ENCODE measurements around the gene MEIOB.
"Not testable (repeated sequence)": the region's sequence is repeated elsewhere in the genome, so short reads cannot be mapped to it uniquely, and the experiment has no call there.

- TF ChIP-seq CTCF, POLR2A (IDR thresholded peaks at IDR 0.05): not testable (repeated sequence)
Measured at GRCh38 chr16:1881172-1881571, 9.2 kb upstream of the MEIOB start.

Measured in esophagus squamous epithelium (tissue), 4 donors.